HepG2 (cell line): Measurements from ENCODE around the gene SLC5A4. TPM values are rescaled to one million over a fixed set of nuclear protein-coding genes. Genes with fewer than 3 reads are reported as not detected.

Experiments
- ATAC-seq: fragments of 200-7000 bp; cut with Tn5 transposase; 3 replicates; pipeline ENCODE4 v1.9.1; 2020; ENCODE audit warnings: mild to moderate bottlenecking, moderate library complexity
- Bru-seq: library from RNA; stranded (reverse); fragments of 400-500 nt; gene quantifications from one replicate; lab custom pipeline; 2021; lab: Mats Ljungman, UMichigan
- BruChase-seq, 2 experiments: library from RNA; stranded (reverse); fragments of 400-500 nt; gene quantifications; one replicate each; lab custom pipeline; 2021; lab: Mats Ljungman, UMichigan
- BruUV-seq: library from RNA; stranded (reverse); fragments of 400-500 nt; replicated peaks from 2 replicates; lab custom pipeline; 2021; lab: Mats Ljungman, UMichigan
- CTCF ChIA-PET: fragments of 300-600 bp; formaldehyde crosslinking; extraction: SDS; loops from one replicate; lab custom pipeline; 2021; ENCODE audit warnings: low total read pairs, inconsistent platforms, low intra/inter-chr PET ratio; lab: Yijun Ruan, JAX
- POLR2A ChIA-PET: fragments of 350-600 bp; sonication (Branson Sonifier 250); formaldehyde crosslinking; loops from one replicate; lab custom pipeline; 2020; ENCODE audit warnings: antibody characterized with exemption, inconsistent platforms; lab: Yijun Ruan, JAX
- DNase-seq: peaks from one replicate; pipeline ENCODE4 v3.0.0-alpha.2; 2015; ENCODE audit warnings: low spot score
- FAIRE-seq: peaks from 3 replicates; lab custom pipeline; 2011; peaks lifted over from hg19 to GRCh38; lab: Jason Lieb, UNC
- H2AFZ ChIP-seq: one replicate; pipeline ENCODE4 v1.6.1; 2011; ENCODE audit warnings: low read length, inconsistent platforms
- H3K27ac ChIP-seq: fragments of 300-600 bp; 3 replicates; pipeline ENCODE4 v1.8.0; 2011; ENCODE audit warnings: mixed run types, mild to moderate bottlenecking, mixed read lengths, low read length, inconsistent platforms; ENCODE audit not compliant: insufficient read depth; ENCODE audit errors: extremely low read length
- H3K27me3 ChIP-seq, 2 experiments: fragments of 200-600 bp in 1 of 2; 2 replicates in 1 of 2; 3 replicates in 1 of 2; pipeline versions ENCODE4 v1.6.0 to v1.8.0; 2011; ENCODE audit warnings: low read length in 2 of 2, mild to moderate bottlenecking in 2 of 2, moderate library complexity in 2 of 2, inconsistent platforms in 1 of 2; ENCODE audit not compliant: insufficient read depth in 2 of 2, control insufficient read depth in 1 of 2
- H3K36me3 ChIP-seq, 2 experiments: fragments of 200-600 bp in 1 of 2; replicated peaks in 1 of 2; 2 replicates in 1 of 2; 3 replicates in 1 of 2; pipeline versions ENCODE4 v1.5.1 to v1.8.0; 2011; ENCODE audit warnings: low read length in 2 of 2, inconsistent platforms in 1 of 2; ENCODE audit not compliant: insufficient read depth in 2 of 2, control insufficient read depth in 1 of 2
- H3K4me1 ChIP-seq: 2 replicates; pipeline ENCODE4 v1.5.1; 2012; ENCODE audit warnings: low read length, inconsistent platforms; ENCODE audit not compliant: insufficient read depth
- H3K4me2 ChIP-seq: 2 replicates; pipeline ENCODE4 v1.6.0; 2011; ENCODE audit warnings: low read depth, low read length, inconsistent platforms
- H3K4me3 ChIP-seq, 3 experiments: fragments of 200-600 bp in 1 of 3; sonication (generic), shearing (Covaris generic) in 1 of 3; replicated peaks in 1 of 3; 2 replicates each; pipeline ENCODE4 v1.5.1; 2011 to 2016; ENCODE audit warnings: low read length in 3 of 3, inconsistent platforms in 2 of 3, low read depth in 2 of 3, mild to moderate bottlenecking in 2 of 3, control low read depth in 1 of 3, mixed read lengths in 1 of 3; ENCODE audit not compliant: insufficient read depth in 1 of 3
- H3K79me2 ChIP-seq: one replicate; pipeline ENCODE4 v1.6.1; 2011; ENCODE audit warnings: low read length, inconsistent platforms; ENCODE audit not compliant: insufficient read depth
- H3K9ac ChIP-seq: 2 replicates; pipeline ENCODE4 v1.6.0; 2011; ENCODE audit warnings: mild to moderate bottlenecking, low read depth, low read length, inconsistent platforms; ENCODE audit not compliant: insufficient read depth
- H3K9me3 ChIP-seq: 2 replicates; pipeline ENCODE4 v1.5.1; 2012; ENCODE audit warnings: mild to moderate bottlenecking, low read length
- H4K20me1 ChIP-seq: 2 replicates; pipeline ENCODE4 v1.6.0; 2011; ENCODE audit warnings: inconsistent platforms, mild to moderate bottlenecking, low read length, moderate library complexity; ENCODE audit not compliant: insufficient read depth
- FOXJ3 ChIP-seq: sonication (generic); formaldehyde crosslinking; IDR thresholded peaks from 2 replicates; pipeline ENCODE4 v1.4.0; 2020; ENCODE audit warnings: missing genetic modification reagents, mild to moderate bottlenecking, borderline replicate concordance
- HCFC1 ChIP-seq: fragments of 150-350 bp; IDR thresholded peaks from 2 replicates; pipeline ENCODE4 v1.6.1; 2014; ENCODE audit warnings: low read depth, low read length
- HIC2 ChIP-seq: sonication (generic); formaldehyde crosslinking; IDR thresholded peaks from 2 replicates; pipeline ENCODE4 v1.9.0; 2022; ENCODE audit warnings: low read depth, missing genetic modification reagents
- MNT ChIP-seq: fragments of 450-650 bp; IDR thresholded peaks from 2 replicates; pipeline ENCODE4 v1.6.1; 2016
- PRPF4 ChIP-seq: fragments of 200-400 bp; formaldehyde crosslinking; IDR thresholded peaks from 2 replicates; pipeline ENCODE4 v1.6.1; 2016; ENCODE audit warnings: low read length, low read depth; ENCODE audit not compliant: poor library complexity, severe bottlenecking
- SMAD9 ChIP-seq: sonication (generic); formaldehyde crosslinking; IDR thresholded peaks from 2 replicates; pipeline ENCODE4 v1.5.1; 2020; ENCODE audit warnings: mild to moderate bottlenecking, missing genetic modification reagents
- SMYD3 ChIP-seq: sonication (generic); formaldehyde crosslinking; IDR thresholded peaks from 2 replicates; pipeline ENCODE4 v1.8.1; 2023; ENCODE audit warnings: mild to moderate bottlenecking, missing genetic modification reagents
- TSC22D2 ChIP-seq: sonication (generic); formaldehyde crosslinking; IDR thresholded peaks from 2 replicates; pipeline ENCODE4 v1.5.1; 2020; ENCODE audit warnings: missing genetic modification reagents, mild to moderate bottlenecking, borderline replicate concordance
- ZNF333 ChIP-seq: sonication (generic); formaldehyde crosslinking; IDR thresholded peaks from 2 replicates; pipeline ENCODE4 v1.4.0; 2020; ENCODE audit warnings: mild to moderate bottlenecking, missing genetic modification reagents, borderline replicate concordance
- ZNF446 ChIP-seq: sonication (generic); formaldehyde crosslinking; IDR thresholded peaks from 2 replicates; pipeline ENCODE4 v1.5.0; 2020; ENCODE audit warnings: mild to moderate bottlenecking, missing genetic modification reagents
- ZNF558 ChIP-seq: sonication (generic); formaldehyde crosslinking; IDR thresholded peaks from 2 replicates; pipeline ENCODE4 v1.9.0; 2022; ENCODE audit warnings: mild to moderate bottlenecking, missing genetic modification reagents, borderline replicate concordance
- WGBS: methylation state at CpG from one replicate; pipeline ENCODE4 v1.1.6; 2017; ENCODE audit warnings: low lambda C conversion rate; 5-methylcytosine and 5-hydroxymethylcytosine counted together
- in situ Hi-C: cut with HindIII; loops from 2 replicates; pipeline ENCODE4 v1.10.0; 2017; ENCODE audit warnings: low pct_unique_long_range_greater_than_20kb; ENCODE audit not compliant: extremely low pct_ligation_motif_present
- intact Hi-C: fragments of 100-400 bp; cut with micrococcal nuclease; formaldehyde crosslinking; loops from one replicate; pipeline ENCODE4 v1.10.0; 2022; ENCODE audit not compliant: unreplicated experiment
- long read RNA-seq, 2 experiments: library from RNA in 1 of 2; library from polyadenylated mRNA in 1 of 2; stranded (forward) in 1 of 2; unstranded in 1 of 2; transcript quantifications; one replicate each; pipeline ENCODE4 v2.0.0, GENCODE V29; 2019 to 2022
- polyA minus RNA-seq, 3 experiments: library from RNA; depleted of rRNA, polyadenylated mRNA; stranded (reverse); fragments of >200 nt; gene quantifications; 2 replicates each; pipeline ENCODE4 v1.2.3, GENCODE V29; 2011; ENCODE audit warnings: low replicate concordance in 1 of 3
- polyA plus RNA-seq, 8 experiments: library from polyadenylated mRNA; depleted of rRNA in 3 of 8; stranded (reverse) in 7 of 8; unstranded in 1 of 8; fragments of >200 nt; fragmentation: Illumina TruSeq in 4 of 8; extraction: Trizol in 4 of 8; gene quantifications; 2 replicates each; pipeline versions ENCODE4 v1.2.1 to v1.2.3, GENCODE V29; 2011 to 2016; ENCODE audit warnings: low read depth in 4 of 8, missing spikeins in 1 of 8, mixed read lengths in 1 of 8; ENCODE audit not compliant: insufficient read depth in 1 of 8
- total RNA-seq, 5 experiments: library from RNA; depleted of rRNA; stranded (reverse); fragments of >200 nt; fragmentation: Illumina TruSeq; extraction: Trizol; gene quantifications; 2 replicates each; pipeline ENCODE4 v1.2.3, GENCODE V29; 2016; ENCODE audit warnings: low read depth in 1 of 5
- TF ChIP-seq, protein P1 (sequence below): sonication (generic); formaldehyde crosslinking; IDR thresholded peaks from 2 replicates; pipeline ENCODE4 v1.8.0; 2022; ENCODE audit warnings: mild to moderate bottlenecking, missing genetic modification reagents, moderate library complexity
- TF ChIP-seq, protein P2 (sequence below): sonication (generic); formaldehyde crosslinking; IDR thresholded peaks from 2 replicates; pipeline ENCODE4 v1.5.0; 2020; ENCODE audit warnings: missing genetic modification reagents
- TF ChIP-seq, protein P3 (sequence below): sonication (generic); formaldehyde crosslinking; IDR thresholded peaks from 2 replicates; pipeline ENCODE4 v1.5.0; 2020; ENCODE audit warnings: missing genetic modification reagents, mild to moderate bottlenecking, borderline replicate concordance

The SLC5A4 gene
- total RNA-seq (2016; rRNA removed; fragmentation: Illumina TruSeq; extraction: Trizol) (not detected in 2 replicates), polyA plus RNA-seq (2011; rRNA removed) (not detected in 2 replicates), polyA minus RNA-seq (2011; rRNA and poly(A)+ RNA removed; ENCODE audit: low replicate concordance) (not detected in 2 replicates), Bru-seq, nascent RNA (not detected), BruChase-seq, experiment 1, labeled RNA remaining after a 6-hour chase (not detected), BruChase-seq, experiment 2, labeled RNA remaining after a 2-hour chase (not detected)
- not detected in 2 replicates for total RNA-seq (2016; cell fraction: cytosol; rRNA removed; fragmentation: Illumina TruSeq; extraction: Trizol; ENCODE audit: low read depth)
- not detected in 2 replicates for total RNA-seq (2016; cell fraction: insoluble cytoplasmic fraction; rRNA removed; fragmentation: Illumina TruSeq; extraction: Trizol)
- not detected in 2 replicates for total RNA-seq (2016; cell fraction: membrane; rRNA removed; fragmentation: Illumina TruSeq; extraction: Trizol)
- not detected in 2 replicates for total RNA-seq (2016; cell fraction: nucleus; rRNA removed; fragmentation: Illumina TruSeq; extraction: Trizol)
- not detected in 2 replicates for polyA plus RNA-seq (2011; cell fraction: cytosol; rRNA removed)
- polyA plus RNA-seq (2011; cell fraction: nucleus; rRNA removed) = not detected in 2 replicates
- not detected in 2 replicates for polyA plus RNA-seq (2012)
- polyA plus RNA-seq (2016; cell fraction: cytosol; fragmentation: Illumina TruSeq; extraction: Trizol; ENCODE audit: low read depth) = not detected in 2 replicates
- polyA plus RNA-seq (2016; cell fraction: insoluble cytoplasmic fraction; fragmentation: Illumina TruSeq; extraction: Trizol; ENCODE audit: low read depth) = not detected in 2 replicates
- not detected in 2 replicates for polyA plus RNA-seq (2016; cell fraction: membrane; fragmentation: Illumina TruSeq; extraction: Trizol; ENCODE audit: low read depth)
- polyA plus RNA-seq (2016; cell fraction: nucleus; fragmentation: Illumina TruSeq; extraction: Trizol; ENCODE audit: insufficient read depth, low read depth) = not detected in 2 replicates
- not detected in 2 replicates for polyA minus RNA-seq (2011; cell fraction: cytosol; rRNA and poly(A)+ RNA removed)
- polyA minus RNA-seq (2011; cell fraction: nucleus; rRNA and poly(A)+ RNA removed) = not detected in 2 replicates
- long read RNA-seq, experiment 1 = 0 reads
- long read RNA-seq, experiment 2 = 0 reads

DNA sequence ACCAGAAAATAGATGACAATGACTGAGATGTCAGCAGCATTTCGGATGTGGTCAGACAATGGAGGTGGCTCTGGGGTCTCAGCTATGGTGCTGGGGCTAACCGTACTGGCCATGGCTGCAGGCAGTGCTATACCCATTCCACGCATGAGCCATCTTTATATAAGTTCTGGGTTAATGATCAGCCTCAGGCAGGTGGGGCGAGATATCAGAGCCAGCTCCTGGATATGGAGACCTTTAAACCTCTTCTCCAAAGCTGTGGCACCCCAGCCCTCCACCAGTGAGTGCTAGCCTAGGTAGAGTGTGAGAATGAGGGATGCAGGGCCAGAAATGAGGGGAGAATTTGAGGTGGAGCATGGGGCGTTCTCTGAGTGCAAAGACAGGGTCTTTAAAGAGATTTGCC, at the start of gene SLC5A4:
Gene SLC5A4 (minus strand): TSS at position 131 of the 400 bp plus-strand sequence. CDS start 18 bp downstream, at position 113.
- H3K27me3 ChIP-seq = no peaks in the 10 kb centered on the region
- no peak for DNase-seq
- no peak; the same call in 2 of the 3 replicates for ATAC-seq
- H3K4me1 ChIP-seq = no peaks in the 10 kb centered on the region
- in situ Hi-C loops (no loop called here), intact Hi-C loops (no loop called here)
- no peak within 1 kb of the TSS for H2AFZ ChIP-seq
- no peak for FAIRE-seq
- no peaks in the 10 kb centered on the region for H3K36me3 ChIP-seq
- no peaks in the 10 kb centered on the region for H4K20me1 ChIP-seq
- H3K9ac ChIP-seq = no peak within 1 kb of the TSS
- H3K4me3 ChIP-seq = no peak within 1 kb of the TSS
- ChIA-PET POLR2A (no interaction called here), CTCF (no interaction called here)
- BruUV-seq = no TSS peak
- H3K4me2 ChIP-seq = no peak within 1 kb of the TSS
- H3K27ac ChIP-seq = no peak within 1 kb of the TSS
- no peaks in the 10 kb centered on the region for H3K9me3 ChIP-seq
- 15% methylated on average over 2 of the region's 5 CpGs for WGBS
- H3K79me2 ChIP-seq = no peaks in the 10 kb centered on the region
- TF ChIP-seq SMYD3 (CRISPR knock-in tag) (no peak), ZNF446 (CRISPR knock-in tag) (no peak), ZNF558 (CRISPR knock-in tag) (no peak), ZNF333 (CRISPR knock-in tag) (no peak), FOXJ3 (CRISPR knock-in tag) (no peak), HIC2 (CRISPR knock-in tag) (no peak), PRPF4 (no peak), TSC22D2 (CRISPR knock-in tag) (no peak), HCFC1 (no peak), MNT (no peak), SMAD9 (no peak)
- TF ChIP-seq, protein P1, sequence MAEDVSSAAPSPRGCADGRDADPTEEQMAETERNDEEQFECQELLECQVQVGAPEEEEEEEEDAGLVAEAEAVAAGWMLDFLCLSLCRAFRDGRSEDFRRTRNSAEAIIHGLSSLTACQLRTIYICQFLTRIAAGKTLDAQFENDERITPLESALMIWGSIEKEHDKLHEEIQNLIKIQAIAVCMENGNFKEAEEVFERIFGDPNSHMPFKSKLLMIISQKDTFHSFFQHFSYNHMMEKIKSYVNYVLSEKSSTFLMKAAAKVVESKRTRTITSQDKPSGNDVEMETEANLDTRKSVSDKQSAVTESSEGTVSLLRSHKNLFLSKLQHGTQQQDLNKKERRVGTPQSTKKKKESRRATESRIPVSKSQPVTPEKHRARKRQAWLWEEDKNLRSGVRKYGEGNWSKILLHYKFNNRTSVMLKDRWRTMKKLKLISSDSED (CRISPR knock-in tag) = no peak
- TF ChIP-seq, protein P2, sequence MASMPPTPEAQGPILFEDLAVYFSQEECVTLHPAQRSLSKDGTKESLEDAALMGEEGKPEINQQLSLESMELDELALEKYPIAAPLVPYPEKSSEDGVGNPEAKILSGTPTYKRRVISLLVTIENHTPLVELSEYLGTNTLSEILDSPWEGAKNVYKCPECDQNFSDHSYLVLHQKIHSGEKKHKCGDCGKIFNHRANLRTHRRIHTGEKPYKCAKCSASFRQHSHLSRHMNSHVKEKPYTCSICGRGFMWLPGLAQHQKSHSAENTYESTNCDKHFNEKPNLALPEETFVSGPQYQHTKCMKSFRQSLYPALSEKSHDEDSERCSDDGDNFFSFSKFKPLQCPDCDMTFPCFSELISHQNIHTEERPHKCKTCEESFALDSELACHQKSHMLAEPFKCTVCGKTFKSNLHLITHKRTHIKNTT (CRISPR knock-in tag) = no peak
- TF ChIP-seq, protein P3, sequence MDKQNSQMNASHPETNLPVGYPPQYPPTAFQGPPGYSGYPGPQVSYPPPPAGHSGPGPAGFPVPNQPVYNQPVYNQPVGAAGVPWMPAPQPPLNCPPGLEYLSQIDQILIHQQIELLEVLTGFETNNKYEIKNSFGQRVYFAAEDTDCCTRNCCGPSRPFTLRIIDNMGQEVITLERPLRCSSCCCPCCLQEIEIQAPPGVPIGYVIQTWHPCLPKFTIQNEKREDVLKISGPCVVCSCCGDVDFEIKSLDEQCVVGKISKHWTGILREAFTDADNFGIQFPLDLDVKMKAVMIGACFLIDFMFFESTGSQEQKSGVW (CRISPR knock-in tag) = no peak
